Mesenchymal stem cell (in vitro differentiated cells and primary cell): Measurements from ENCODE around the gene FHIT.
"Not testable (repeated sequence)": the region's sequence is repeated elsewhere in the genome, so short reads cannot be mapped to it uniquely, and the experiment has no call there.

ENCODE experiments used
- DNase-seq: peaks from one replicate; pipeline ENCODE4 v3.0.0-alpha.2; 2013
- H2AFZ ChIP-seq: one replicate; pipeline ENCODE4 v1.6.1; 2013; ENCODE audit warnings: low read depth, mild to moderate bottlenecking, control low read depth, inconsistent platforms, low read length, moderate library complexity
- H2AK5ac ChIP-seq: 2 replicates; pipeline ENCODE4 v1.6.1; 2013; ENCODE audit warnings: low read length, moderate library complexity, mild to moderate bottlenecking, inconsistent platforms; ENCODE audit not compliant: severe bottlenecking
- H2BK120ac ChIP-seq: one replicate; pipeline ENCODE4 v1.6.1; 2013; ENCODE audit warnings: low read depth, mild to moderate bottlenecking, inconsistent platforms, low read length, moderate library complexity
- H2BK12ac ChIP-seq, 2 experiments: one replicate each; pipeline ENCODE4 v1.6.1; 2013; ENCODE audit warnings: inconsistent platforms in 2 of 2, low read length in 2 of 2, mild to moderate bottlenecking in 2 of 2, moderate library complexity in 2 of 2, control low read depth in 1 of 2
- H2BK15ac ChIP-seq: one replicate; pipeline ENCODE4 v1.6.1; 2013; ENCODE audit warnings: mild to moderate bottlenecking, low read depth, inconsistent platforms; ENCODE audit not compliant: poor library complexity, severe bottlenecking
- H2BK5ac ChIP-seq: 2 replicates; pipeline ENCODE4 v1.6.1; 2013; ENCODE audit warnings: low read depth, mild to moderate bottlenecking, low read length, control low read depth, inconsistent platforms; ENCODE audit not compliant: poor library complexity, severe bottlenecking
- H3K14ac ChIP-seq, 2 experiments: one replicate each; pipeline ENCODE4 v1.6.1; 2013; ENCODE audit warnings: inconsistent platforms in 2 of 2, low read length in 2 of 2, control low read depth in 1 of 2, mild to moderate bottlenecking in 1 of 2, moderate library complexity in 1 of 2
- H3K18ac ChIP-seq, 2 experiments: one replicate each; pipeline ENCODE4 v1.6.1; 2013; ENCODE audit warnings: inconsistent platforms in 2 of 2, low read length in 2 of 2, control low read depth in 1 of 2, low read depth in 1 of 2, mild to moderate bottlenecking in 1 of 2
- H3K23ac ChIP-seq, 2 experiments: one replicate each; pipeline ENCODE4 v1.6.1; 2013; ENCODE audit warnings: inconsistent platforms in 2 of 2, low read length in 2 of 2, mild to moderate bottlenecking in 2 of 2, moderate library complexity in 2 of 2, control low read depth in 1 of 2
- H3K27ac ChIP-seq: 2 replicates; pipeline ENCODE4 v1.5.1; 2013; ENCODE audit warnings: mild to moderate bottlenecking, moderate library complexity, low read length, control low read depth, inconsistent platforms; ENCODE audit not compliant: poor library complexity, severe bottlenecking
- H3K27me3 ChIP-seq, 2 experiments: 2 replicates each; pipeline versions ENCODE4 v1.6.1 to v1.7.0; 2013; ENCODE audit warnings: low read length in 2 of 2, mild to moderate bottlenecking in 2 of 2, moderate library complexity in 2 of 2, control low read depth in 1 of 2, inconsistent platforms in 1 of 2; ENCODE audit not compliant: control insufficient read depth in 1 of 2, insufficient read depth in 1 of 2
- H3K36me3 ChIP-seq, 2 experiments: 2 replicates each; pipeline versions ENCODE4 v1.6.1 to v1.7.0; 2013; ENCODE audit warnings: low read length in 2 of 2, control low read depth in 1 of 2, inconsistent platforms in 1 of 2, low read depth in 1 of 2, mild to moderate bottlenecking in 1 of 2; ENCODE audit not compliant: insufficient read depth in 2 of 2, control insufficient read depth in 1 of 2
- H3K4ac ChIP-seq, 2 experiments: one replicate each; pipeline ENCODE4 v1.6.1; 2013; ENCODE audit warnings: inconsistent platforms in 2 of 2, low read length in 2 of 2, mild to moderate bottlenecking in 2 of 2, moderate library complexity in 2 of 2, control low read depth in 1 of 2, low read depth in 1 of 2
- H3K4me1 ChIP-seq: 2 replicates; pipeline ENCODE4 v1.6.1; 2013; ENCODE audit warnings: low read depth, low read length, control low read depth; ENCODE audit not compliant: control insufficient read depth, insufficient read depth
- H3K4me2 ChIP-seq: 2 replicates; pipeline ENCODE4 v1.6.1; 2013; ENCODE audit warnings: low read length, mild to moderate bottlenecking, inconsistent platforms; ENCODE audit not compliant: poor library complexity, severe bottlenecking
- H3K4me3 ChIP-seq, 2 experiments: 2 replicates each; pipeline versions ENCODE4 v1.5.1 to v1.7.0; 2013; ENCODE audit warnings: low read length in 2 of 2, mild to moderate bottlenecking in 2 of 2, control low read depth in 1 of 2, low read depth in 1 of 2; ENCODE audit not compliant: insufficient read depth in 1 of 2
- H3K79me1 ChIP-seq: replicated peaks from 2 replicates; pipeline ENCODE4 v1.6.1; 2013; ENCODE audit warnings: mild to moderate bottlenecking, control low read depth, low read length, inconsistent platforms; ENCODE audit not compliant: poor library complexity, severe bottlenecking
- H3K9ac ChIP-seq: 2 replicates; pipeline ENCODE4 v1.7.0; 2013; ENCODE audit warnings: mild to moderate bottlenecking, low read length, moderate library complexity
- H3K9me3 ChIP-seq: 2 replicates; pipeline ENCODE4 v1.7.0; 2013; ENCODE audit warnings: mild to moderate bottlenecking, low read length; ENCODE audit not compliant: control insufficient read depth
- H4K8ac ChIP-seq: one replicate; pipeline ENCODE4 v1.6.1; 2013; ENCODE audit warnings: inconsistent platforms, mild to moderate bottlenecking, low read length, moderate library complexity
- H4K91ac ChIP-seq: one replicate; pipeline ENCODE4 v1.6.1; 2013; ENCODE audit warnings: mild to moderate bottlenecking, low read length, inconsistent platforms
- WGBS: methylation state at CpG from one replicate; pipeline ENCODE4 v1.1.7; 2013; ENCODE audit warnings: mixed read lengths; 5-methylcytosine and 5-hydroxymethylcytosine counted together

The FHIT gene

GRCh38 chr3:60551455-60552209 lies 699.6 kb downstream of the FHIT start:
- H3K27ac ChIP-seq: no peak overlapping the region
- no peak overlapping the region for H2AK5ac ChIP-seq
- no peaks in the 10 kb centered on the region for H3K27me3 ChIP-seq
- H2BK15ac ChIP-seq: no peak overlapping the region
- H3K4me3 ChIP-seq: no peak overlapping the region
- H2BK120ac ChIP-seq: no peak overlapping the region
- no peaks in the 10 kb centered on the region for H3K36me3 ChIP-seq
- no peak for DNase-seq
- no peaks in the 10 kb centered on the region for H3K79me1 ChIP-seq
- no peak overlapping the region for H3K18ac ChIP-seq
- no peak overlapping the region for H4K8ac ChIP-seq
- H2AFZ ChIP-seq: no peak overlapping the region
- H3K4me2 ChIP-seq: no peak overlapping the region
- no peak overlapping the region for H3K4ac ChIP-seq
- 100% methylated on average over 1 of the region's 5 CpGs for whole genome bisulfite sequencing
- no peak overlapping the region for H3K9ac ChIP-seq
- H2BK12ac ChIP-seq: no peak overlapping the region
- H3K14ac ChIP-seq: no peak overlapping the region
- no peak overlapping the region for H4K91ac ChIP-seq
- peaks cover 5% of the 10 kb centered on the region for H3K4me1 ChIP-seq
- no peak overlapping the region for H3K23ac ChIP-seq
- no peak overlapping the region for H2BK5ac ChIP-seq
- no peaks in the 10 kb centered on the region for H3K9me3 ChIP-seq

- Histone ChIP-seq H4K8ac (no peak overlapping the region), H2AFZ (no peak overlapping the region), H3K27me3 (no peaks in the 10 kb centered on the region), H2BK5ac (no peak overlapping the region), H4K91ac (no peak overlapping the region), H2BK120ac (no peak overlapping the region), H3K4me3 (no peak overlapping the region), H3K4ac (no peak overlapping the region), H3K14ac (no peak overlapping the region), H3K27ac (no peak overlapping the region), H3K9ac (no peak overlapping the region), H3K23ac (no peak overlapping the region), H3K9me3 (no peaks in the 10 kb centered on the region), H2AK5ac (no peak overlapping the region), H2BK15ac (no peak overlapping the region), H3K36me3 (no peaks in the 10 kb centered on the region), H2BK12ac (no peak overlapping the region), H3K79me1 (no peaks in the 10 kb centered on the region), H3K18ac (no peak overlapping the region), H3K4me1 (peaks cover 3% of the 10 kb centered on the region), H3K4me2 (no peak overlapping the region)
- DNase-seq: no peak
- WGBS: 57% methylated on average over 1 of the region's 2 CpGs
Observed at GRCh38 chr3:60549863-60550262, 701.4 kb downstream of the FHIT start.

GRCh38 chr3:60542995-60543394 lies 708.3 kb downstream of the FHIT start:
- H2BK15ac ChIP-seq: no peak overlapping the region
- no peaks in the 10 kb centered on the region for H3K9me3 ChIP-seq
- H2BK12ac ChIP-seq: no peak overlapping the region
- no peak for DNase-seq
- H3K18ac ChIP-seq: no peak overlapping the region
- H3K27ac ChIP-seq: no peak overlapping the region
- H3K4me3 ChIP-seq: no peak overlapping the region
- H3K14ac ChIP-seq: no peak overlapping the region
- H3K27me3 ChIP-seq: no peaks in the 10 kb centered on the region
- no peak overlapping the region for H2AK5ac ChIP-seq
- H2BK120ac ChIP-seq: no peak overlapping the region
- H3K4ac ChIP-seq: no peak overlapping the region
- H4K91ac ChIP-seq: no peak overlapping the region
- no peak overlapping the region for H4K8ac ChIP-seq
- 38% methylated on average over 3 of the region's 3 CpGs for WGBS
- no peak overlapping the region for H2BK5ac ChIP-seq
- H3K23ac ChIP-seq: no peak overlapping the region
- no peaks in the 10 kb centered on the region for H3K4me1 ChIP-seq
- no peak overlapping the region for H3K9ac ChIP-seq
- no peak overlapping the region for H2AFZ ChIP-seq
- no peak overlapping the region for H3K4me2 ChIP-seq
- no peaks in the 10 kb centered on the region for H3K36me3 ChIP-seq
- no peaks in the 10 kb centered on the region for H3K79me1 ChIP-seq

- H3K27me3 ChIP-seq, H3K14ac ChIP-seq, H3K9me3 ChIP-seq, H3K36me3 ChIP-seq, H2AK5ac ChIP-seq, H2AFZ ChIP-seq, H3K27ac ChIP-seq, H4K91ac ChIP-seq, DNase-seq, H3K4ac ChIP-seq, H3K4me2 ChIP-seq, H3K18ac ChIP-seq, H4K8ac ChIP-seq, H3K4me1 ChIP-seq, H2BK120ac ChIP-seq, H2BK5ac ChIP-seq, H3K79me1 ChIP-seq, H2BK15ac ChIP-seq, H2BK12ac ChIP-seq, H3K9ac ChIP-seq, H3K4me3 ChIP-seq, H3K23ac ChIP-seq: not testable (repeated sequence)
- WGBS: no CpG with 5 or more reads among the region's 2 CpGs
Observed at GRCh38 chr3:60539394-60539793, 711.9 kb downstream of the FHIT start.
